ENCODE measurements around the gene KRTAP10-9.
"Not testable (repeated sequence)": the region's sequence is repeated elsewhere in the genome, so short reads cannot be mapped to it uniquely, and the experiment has no call there.

Gene KRTAP10-9

DNA sequence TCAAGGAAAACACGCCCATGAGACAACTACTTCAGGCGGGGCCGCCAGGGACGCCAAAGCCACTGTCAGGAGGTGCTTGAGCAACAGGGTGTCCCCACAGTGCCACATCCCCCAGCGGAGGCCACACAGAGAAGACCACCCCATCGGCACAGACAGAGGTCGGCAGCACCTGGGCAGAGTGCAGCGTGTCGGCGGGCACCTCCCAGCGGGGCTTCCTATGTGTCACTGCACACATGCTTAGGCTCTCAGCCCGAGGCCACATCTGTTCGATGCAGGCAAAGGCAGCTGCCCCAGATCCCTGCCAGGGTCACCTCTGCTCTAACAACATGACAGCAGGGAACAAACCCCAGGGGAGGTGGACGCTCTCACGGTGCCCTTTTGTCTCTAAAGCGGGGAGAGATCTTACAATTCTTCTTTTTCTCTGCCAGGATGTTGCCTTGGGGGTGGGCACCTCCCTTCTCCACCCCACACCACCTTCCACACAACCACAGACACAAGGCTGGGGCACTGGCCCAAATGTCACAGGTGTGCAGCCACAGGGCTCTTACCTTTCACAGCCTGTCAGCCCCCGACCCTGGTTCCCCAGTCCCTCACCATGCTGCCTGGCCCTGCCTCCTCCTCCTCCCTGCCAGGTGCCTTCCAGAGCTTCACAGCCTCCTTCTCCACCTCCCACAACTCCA lies 10.8 kb upstream of the KRTAP10-9 start:
- peak; percentile 75 for DNase-seq

DNA sequence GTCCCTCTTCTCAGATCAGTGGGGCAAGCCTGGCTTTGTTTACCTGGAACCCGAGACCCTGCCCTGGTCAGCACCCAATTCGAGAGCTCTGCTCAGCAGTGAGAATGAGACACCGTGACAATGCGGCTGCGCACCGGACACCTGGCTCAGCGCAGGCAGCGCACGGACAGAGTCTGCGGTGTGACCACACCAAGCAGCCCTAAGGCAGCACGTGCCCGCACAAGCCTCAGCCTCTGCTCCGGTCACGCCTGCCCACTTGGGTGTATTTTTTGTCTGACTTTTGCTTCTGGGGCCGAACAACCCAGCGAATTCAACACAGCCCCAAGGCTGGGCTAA lies 10.3 kb upstream of the KRTAP10-9 start:
- peak; percentile 80 for DNase-seq

GRCh38 chr21:44617071-44617501 lies 9.8 kb upstream of the KRTAP10-9 start:
- no peak for DNase-seq

GRCh38 chr21:44618504-44618903 lies 8.4 kb upstream of the KRTAP10-9 start:
- DNase-seq, result peak; percentile 69

DNA sequence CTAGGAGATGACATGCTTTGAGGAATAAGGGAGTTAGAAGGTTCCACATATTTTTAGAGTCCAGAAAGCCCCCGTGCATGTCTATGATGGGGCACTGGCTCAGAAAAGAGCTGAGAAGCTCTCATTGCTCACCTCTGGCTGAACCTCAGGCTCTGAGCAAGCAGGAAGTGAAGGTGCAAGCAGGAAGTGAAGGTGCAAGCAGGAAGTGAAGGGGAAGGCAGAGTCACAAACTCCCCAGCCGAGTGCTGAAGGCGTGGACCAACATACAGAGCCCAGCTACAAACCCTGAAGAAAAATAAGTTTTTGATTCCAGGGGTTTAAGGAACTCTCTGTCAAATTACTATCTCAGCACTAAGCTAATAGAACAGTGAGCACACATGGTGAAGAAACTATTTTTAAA lies 8.0 kb upstream of the KRTAP10-9 start:
- peak; percentile 67 for DNase-seq

- DNase-seq, result no peak
These were observed 7.0 kb upstream of the KRTAP10-9 start for GRCh38 chr21:44619886-44620285.

DNA sequence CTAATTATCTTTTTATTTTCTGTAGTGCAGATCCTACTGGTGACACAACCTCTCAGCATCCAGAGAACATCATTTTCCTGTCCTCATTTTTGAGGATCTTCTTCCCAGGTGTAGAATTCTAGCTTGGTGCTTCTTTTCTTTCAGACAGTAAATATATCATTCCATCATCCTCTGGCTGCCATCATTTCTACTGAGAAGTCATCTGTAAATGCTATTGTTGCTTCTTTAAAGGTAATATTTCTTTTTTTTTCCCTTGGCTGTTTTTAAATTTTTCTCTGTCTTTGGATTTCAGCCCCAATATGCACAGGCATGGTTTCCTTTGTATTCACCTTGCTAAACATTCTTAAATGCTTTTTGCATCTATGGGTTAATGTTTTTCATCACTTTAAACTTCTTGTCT lies 3.3 kb upstream of the KRTAP10-9 start:
- DNase-seq, result no peak

- DNase-seq, result no peak
These were observed 1.1 kb upstream of the KRTAP10-9 start for GRCh38 chr21:44625756-44626155.

GRCh38 chr21:44626262-44626661 lies 631 bp upstream of the KRTAP10-9 start:
- DNase-seq, result no peak

DNA sequence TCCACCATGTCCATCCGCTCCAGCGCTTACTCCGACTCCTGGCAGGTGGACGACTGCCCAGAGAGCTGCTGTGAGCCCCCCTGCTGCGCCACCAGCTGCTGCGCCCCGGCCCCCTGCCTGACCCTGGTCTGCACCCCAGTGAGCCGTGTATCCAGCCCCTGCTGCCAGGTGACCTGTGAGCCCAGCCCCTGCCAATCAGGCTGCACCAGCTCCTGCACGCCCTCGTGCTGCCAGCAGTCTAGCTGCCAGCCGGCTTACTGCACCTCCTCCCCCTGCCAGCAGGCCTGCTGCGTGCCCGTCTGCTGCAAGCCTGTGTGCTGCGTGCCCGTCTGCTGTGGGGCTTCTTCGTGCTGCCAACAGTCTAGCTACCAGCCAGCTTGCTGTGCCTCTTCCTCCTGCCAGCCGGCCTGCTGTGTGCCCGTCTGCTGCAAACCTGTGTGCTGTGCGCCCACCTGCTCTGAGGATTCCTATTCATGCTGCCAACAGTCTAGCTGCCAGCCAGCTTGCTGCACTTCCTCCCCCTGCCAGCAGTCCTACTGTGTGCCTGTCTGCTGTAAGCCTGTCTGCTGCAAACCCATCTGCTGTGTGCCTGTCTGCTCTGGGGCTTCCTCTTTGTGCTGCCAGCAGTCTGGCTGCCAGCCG lies 409 bp downstream of the KRTAP10-9 start:
- not testable (repeated sequence) for DNase-seq

DNA sequence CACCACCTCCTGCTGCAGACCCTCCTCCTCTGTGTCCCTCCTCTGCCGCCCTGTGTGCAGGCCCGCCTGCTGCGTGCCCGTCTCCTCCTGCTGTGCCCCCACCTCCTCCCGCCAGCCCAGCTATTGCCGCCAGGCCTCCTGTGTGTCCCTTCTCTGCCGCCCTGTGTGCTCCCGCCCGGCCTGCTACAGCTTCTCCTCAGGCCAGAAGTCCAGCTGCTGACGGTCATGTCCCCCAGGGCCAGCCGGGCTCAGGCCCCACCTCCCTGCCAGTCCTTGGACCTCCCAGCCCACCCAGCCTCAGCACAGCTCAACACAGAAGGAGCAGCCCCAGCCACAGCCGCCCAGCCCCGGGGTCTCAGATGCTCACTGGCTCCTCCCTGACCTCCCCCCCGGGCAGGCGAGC lies 939 bp downstream of the KRTAP10-9 start:
- not testable (repeated sequence) for DNase-seq

DNA sequence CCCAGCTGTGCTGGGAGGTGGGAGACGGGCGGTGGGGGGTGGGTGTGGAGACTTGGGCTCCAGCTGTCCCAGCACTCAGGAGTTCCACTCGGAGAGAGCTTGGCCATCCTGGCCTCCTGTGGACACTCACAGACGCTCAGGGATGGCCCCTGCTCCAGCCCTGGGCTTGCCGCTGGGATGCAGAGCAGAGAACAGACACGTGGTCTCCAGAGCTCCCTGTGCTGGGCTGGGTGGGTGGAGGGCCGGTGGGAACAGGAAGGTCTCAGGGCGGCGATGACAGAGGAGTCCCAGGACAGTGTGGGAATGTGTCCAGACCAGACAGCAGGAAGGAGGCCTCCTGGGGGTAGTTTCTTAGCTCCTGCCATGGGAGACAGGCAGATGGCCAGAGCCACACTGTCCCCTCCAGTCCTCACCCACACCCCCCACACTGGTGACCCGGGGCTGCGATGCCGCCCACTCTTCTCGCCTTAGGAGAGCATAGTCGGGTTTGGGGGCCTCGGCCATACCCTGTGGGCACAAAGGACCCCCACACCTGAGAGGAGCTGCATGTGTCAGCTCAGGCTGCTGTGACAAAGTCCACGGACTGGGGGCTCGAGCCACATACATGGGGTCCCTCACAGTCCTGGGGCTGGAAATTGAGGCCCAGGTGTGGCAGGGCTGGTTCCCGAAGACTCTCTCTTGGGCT lies 2.0 kb downstream of the KRTAP10-9 start:
- DNase-seq, result no peak

DNA sequence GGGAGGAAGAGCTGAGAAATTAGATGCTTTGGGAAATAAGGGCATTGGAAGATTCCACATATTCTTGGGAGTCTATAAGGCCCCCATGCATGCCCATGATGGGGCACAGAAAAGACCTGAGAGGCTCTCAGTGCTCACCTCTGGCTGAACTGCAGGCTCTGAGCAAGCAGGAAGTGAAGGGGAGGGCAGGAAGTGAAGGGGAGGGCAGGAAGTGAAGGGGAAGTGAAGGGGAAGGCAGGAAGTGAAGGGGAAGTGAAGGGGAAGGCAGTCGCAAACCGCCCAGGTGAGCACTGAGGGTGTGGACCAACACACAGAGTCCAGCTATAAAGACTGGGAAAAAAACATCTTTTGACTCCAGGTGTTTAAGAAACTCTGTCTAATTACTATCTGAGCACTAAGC lies 3.5 kb downstream of the KRTAP10-9 start:
- DNase-seq, result no peak

DNA sequence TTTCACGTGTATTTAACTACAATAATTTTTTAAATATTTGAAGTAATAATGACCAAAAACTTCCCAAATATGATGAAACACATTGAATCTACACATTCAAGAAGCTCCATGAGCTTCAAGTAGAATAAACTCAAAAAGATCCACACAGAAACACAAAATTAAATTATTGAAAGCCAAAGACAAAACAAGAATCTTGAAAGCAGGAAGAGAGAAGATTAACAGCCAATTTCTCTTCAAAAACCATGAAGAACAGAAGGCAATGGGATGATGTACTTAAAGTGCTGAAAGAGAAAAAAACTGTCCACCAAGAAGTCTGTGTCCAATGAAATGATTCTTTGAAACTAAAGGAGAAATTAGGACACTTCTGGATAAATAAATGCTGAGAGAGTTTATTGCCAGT lies 5.2 kb downstream of the KRTAP10-9 start:
- DNase-seq, result no peak

DNA sequence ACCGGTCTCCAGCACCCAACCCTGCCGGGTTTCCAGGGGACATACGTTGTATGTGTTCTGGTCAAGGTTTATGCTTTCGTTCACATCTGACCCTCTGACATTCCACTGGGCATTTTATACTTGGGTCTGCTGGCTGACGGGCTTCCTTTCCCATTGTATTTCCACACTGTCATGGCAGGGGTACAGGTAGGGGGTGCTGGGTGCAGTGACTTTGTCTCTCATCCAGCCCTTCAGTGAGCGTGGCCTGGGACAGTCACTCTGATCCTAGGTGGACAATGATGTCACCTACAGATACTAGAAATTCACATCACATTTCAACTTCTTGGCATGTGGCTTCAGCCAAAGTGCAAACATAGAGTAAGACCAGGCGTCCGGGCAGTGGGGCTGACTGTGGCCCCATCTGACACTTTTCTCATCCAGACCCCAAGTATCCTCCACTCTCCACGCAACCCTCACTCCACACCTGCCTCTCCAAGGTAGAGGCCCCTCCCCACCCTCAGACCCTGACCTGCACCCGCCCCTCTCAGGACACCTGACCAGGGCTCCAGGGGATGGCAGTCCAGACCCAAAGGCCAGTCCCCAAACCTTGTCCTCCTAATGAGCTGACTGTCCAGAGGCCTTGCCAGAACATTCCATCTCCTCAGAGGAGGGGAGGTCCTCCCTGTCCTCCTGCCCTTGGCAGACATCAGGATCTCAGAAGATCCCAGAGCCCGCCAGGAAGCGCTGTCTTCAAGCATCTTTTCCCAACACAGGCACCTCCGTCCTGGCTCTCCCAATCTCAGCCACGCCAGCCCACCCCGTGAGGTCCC lies 9.5 kb downstream of the KRTAP10-9 start:
- DNase-seq, result no peak

DNA sequence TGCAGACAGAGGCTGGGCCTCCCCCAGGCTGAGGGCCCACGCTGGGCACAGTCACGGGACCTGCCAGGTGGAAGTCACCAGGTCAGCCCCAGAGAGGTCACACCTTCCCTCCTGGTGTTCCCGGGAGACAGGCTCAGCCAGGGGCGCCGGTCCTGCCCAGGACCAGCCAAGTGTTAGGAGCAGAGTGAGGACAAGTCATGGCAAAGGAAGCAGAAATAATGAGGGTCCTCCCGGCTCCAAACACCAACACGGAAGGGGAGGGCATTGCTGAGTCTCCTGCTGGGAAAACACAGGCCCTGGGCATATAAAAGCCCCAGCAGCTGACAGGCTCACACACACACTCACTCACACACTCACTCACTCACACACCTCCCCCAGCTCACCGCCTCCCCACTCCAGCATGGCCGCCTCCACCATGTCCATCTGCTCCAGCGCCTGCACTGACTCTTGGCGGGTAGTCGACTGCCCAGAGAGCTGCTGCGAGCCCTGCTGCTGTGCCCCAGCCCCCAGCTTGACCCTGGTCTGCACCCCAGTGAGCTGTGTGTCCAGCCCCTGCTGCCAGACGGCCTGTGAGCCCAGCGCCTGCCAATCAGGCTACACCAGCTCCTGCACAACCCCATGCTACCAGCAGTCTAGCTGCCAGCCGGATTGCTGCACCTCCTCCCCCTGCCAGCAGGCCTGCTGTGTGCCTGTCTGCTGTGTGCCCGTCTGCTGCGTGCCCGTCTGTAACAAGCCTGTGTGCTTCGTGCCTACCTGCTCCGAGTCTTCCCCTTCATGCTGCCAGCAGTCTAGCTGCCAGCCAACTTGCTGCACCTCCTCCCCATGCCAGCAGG lies 10.3 kb downstream of the KRTAP10-9 start, which contains the start of gene KRTAP10-10:
Gene KRTAP10-10, plus strand, starts transcription at position 339 of the 833 bp plus-strand sequence. Its CDS starts 62 bp downstream, at position 401.
- DNase-seq, result no peak

GRCh38 chr21:44637851-44638348 lies 11.0 kb downstream of the KRTAP10-9 start:
- DNase-seq, result not testable (repeated sequence)

GRCh38 chr21:44638506-44639330 lies 11.8 kb downstream of the KRTAP10-9 start:
- DNase-seq, result not testable (repeated sequence)

DNA sequence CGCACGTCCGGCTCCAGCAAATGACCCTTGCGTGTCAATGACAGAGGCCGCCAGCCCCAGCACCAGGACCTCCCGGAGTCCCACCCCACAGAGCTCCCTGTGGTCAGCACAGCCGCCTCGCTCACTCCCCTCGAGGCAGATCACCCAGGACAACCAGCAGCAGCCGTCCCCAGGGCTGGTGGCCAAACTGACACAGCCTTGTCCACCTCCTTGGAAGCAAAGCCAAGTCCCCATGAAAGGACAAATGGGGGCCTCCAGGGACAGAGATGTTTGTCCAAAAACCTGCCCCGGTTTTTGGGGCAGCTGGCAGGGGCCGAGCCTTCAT lies 12.4 kb downstream of the KRTAP10-9 start:
- DNase-seq, result no peak

DNA sequence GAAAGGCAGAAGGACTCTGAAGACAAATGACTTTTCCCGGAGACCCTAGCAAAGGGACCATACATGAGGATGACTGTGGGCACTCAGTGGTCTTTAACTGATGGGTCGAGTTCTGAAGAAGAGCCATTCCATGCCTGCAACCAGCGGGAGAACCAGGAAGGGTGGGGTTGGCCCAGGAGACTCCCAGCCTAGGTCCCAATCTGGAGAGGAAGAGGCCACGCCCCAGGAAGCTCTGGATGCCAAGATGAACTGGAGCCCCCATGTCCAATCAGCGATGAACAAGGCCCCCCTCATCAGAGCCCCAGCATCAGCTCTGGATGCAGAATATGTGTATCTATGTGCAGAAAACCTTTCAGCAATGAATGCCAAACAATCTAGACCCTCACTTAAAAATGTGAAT lies 13.9 kb downstream of the KRTAP10-9 start:
- no peak for DNase-seq

- no peak for DNase-seq
These were observed 16.9 kb downstream of the KRTAP10-9 start for GRCh38 chr21:44643741-44644310.

Measured in RPMI8226 (cell line).